ENCODE data around the gene C19orf33.

DNA sequence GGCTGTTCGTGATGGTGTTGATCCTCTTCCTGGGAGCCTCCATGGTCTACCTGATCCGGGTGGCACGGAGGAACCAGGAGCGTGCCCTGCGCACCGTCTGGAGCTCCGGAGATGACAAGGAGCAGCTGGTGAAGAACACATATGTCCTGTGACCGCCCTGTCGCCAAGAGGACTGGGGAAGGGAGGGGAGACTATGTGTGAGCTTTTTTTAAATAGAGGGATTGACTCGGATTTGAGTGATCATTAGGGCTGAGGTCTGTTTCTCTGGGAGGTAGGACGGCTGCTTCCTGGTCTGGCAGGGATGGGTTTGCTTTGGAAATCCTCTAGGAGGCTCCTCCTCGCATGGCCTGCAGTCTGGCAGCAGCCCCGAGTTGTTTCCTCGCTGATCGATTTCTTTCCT is 12.2 kb upstream of the C19orf33 start:
- TF ChIP-seq, protein P1, sequence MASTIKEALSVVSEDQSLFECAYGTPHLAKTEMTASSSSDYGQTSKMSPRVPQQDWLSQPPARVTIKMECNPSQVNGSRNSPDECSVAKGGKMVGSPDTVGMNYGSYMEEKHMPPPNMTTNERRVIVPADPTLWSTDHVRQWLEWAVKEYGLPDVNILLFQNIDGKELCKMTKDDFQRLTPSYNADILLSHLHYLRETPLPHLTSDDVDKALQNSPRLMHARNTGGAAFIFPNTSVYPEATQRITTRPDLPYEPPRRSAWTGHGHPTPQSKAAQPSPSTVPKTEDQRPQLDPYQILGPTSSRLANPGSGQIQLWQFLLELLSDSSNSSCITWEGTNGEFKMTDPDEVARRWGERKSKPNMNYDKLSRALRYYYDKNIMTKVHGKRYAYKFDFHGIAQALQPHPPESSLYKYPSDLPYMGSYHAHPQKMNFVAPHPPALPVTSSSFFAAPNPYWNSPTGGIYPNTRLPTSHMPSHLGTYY (CRISPR knock-in tag; IDR thresholded peaks at IDR 0.05) = no peak
- TF ChIP-seq, protein P2, sequence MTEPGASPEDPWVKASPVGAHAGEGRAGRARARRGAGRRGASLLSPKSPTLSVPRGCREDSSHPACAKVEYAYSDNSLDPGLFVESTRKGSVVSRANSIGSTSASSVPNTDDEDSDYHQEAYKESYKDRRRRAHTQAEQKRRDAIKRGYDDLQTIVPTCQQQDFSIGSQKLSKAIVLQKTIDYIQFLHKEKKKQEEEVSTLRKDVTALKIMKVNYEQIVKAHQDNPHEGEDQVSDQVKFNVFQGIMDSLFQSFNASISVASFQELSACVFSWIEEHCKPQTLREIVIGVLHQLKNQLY (CRISPR knock-in tag; IDR thresholded peaks at IDR 0.05) = no peak
- TF ChIP-seq, protein P3, sequence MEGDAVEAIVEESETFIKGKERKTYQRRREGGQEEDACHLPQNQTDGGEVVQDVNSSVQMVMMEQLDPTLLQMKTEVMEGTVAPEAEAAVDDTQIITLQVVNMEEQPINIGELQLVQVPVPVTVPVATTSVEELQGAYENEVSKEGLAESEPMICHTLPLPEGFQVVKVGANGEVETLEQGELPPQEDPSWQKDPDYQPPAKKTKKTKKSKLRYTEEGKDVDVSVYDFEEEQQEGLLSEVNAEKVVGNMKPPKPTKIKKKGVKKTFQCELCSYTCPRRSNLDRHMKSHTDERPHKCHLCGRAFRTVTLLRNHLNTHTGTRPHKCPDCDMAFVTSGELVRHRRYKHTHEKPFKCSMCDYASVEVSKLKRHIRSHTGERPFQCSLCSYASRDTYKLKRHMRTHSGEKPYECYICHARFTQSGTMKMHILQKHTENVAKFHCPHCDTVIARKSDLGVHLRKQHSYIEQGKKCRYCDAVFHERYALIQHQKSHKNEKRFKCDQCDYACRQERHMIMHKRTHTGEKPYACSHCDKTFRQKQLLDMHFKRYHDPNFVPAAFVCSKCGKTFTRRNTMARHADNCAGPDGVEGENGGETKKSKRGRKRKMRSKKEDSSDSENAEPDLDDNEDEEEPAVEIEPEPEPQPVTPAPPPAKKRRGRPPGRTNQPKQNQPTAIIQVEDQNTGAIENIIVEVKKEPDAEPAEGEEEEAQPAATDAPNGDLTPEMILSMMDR (IDR thresholded peaks at IDR 0.05) = no peak
- TF ChIP-seq, protein P4, sequence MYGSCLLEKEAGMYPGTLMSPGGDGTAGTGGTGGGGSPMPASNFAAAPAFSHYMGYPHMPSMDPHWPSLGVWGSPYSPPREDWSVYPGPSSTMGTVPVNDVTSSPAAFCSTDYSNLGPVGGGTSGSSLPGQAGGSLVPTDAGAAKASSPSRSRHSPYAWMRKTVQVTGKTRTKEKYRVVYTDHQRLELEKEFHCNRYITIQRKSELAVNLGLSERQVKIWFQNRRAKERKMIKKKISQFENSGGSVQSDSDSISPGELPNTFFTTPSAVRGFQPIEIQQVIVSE (CRISPR knock-in tag; IDR thresholded peaks at IDR 0.05; ENCODE audit: borderline replicate concordance) = no peak
- TF ChIP-seq MYBL2 (CRISPR knock-in tag; IDR thresholded peaks at IDR 0.05) (no peak), JUN (CRISPR knock-in tag; IDR thresholded peaks at IDR 0.05) (no peak)
- TF ChIP-seq, protein P5, sequence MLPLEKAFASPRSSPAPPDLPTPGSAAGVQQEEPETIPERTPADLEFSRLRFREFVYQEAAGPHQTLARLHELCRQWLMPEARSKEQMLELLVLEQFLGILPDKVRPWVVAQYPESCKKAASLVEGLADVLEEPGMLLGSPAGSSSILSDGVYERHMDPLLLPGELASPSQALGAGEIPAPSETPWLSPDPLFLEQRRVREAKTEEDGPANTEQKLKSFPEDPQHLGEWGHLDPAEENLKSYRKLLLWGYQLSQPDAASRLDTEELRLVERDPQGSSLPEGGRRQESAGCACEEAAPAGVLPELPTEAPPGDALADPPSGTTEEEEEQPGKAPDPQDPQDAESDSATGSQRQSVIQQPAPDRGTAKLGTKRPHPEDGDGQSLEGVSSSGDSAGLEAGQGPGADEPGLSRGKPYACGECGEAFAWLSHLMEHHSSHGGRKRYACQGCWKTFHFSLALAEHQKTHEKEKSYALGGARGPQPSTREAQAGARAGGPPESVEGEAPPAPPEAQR (CRISPR knock-in tag; IDR thresholded peaks at IDR 0.05) = no peak
- TF ChIP-seq, protein P6, sequence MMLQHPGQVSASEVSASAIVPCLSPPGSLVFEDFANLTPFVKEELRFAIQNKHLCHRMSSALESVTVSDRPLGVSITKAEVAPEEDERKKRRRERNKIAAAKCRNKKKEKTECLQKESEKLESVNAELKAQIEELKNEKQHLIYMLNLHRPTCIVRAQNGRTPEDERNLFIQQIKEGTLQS (CRISPR knock-in tag; conservative IDR thresholded peaks at IDR 0.05) = no peak
- TF ChIP-seq, protein P7, sequence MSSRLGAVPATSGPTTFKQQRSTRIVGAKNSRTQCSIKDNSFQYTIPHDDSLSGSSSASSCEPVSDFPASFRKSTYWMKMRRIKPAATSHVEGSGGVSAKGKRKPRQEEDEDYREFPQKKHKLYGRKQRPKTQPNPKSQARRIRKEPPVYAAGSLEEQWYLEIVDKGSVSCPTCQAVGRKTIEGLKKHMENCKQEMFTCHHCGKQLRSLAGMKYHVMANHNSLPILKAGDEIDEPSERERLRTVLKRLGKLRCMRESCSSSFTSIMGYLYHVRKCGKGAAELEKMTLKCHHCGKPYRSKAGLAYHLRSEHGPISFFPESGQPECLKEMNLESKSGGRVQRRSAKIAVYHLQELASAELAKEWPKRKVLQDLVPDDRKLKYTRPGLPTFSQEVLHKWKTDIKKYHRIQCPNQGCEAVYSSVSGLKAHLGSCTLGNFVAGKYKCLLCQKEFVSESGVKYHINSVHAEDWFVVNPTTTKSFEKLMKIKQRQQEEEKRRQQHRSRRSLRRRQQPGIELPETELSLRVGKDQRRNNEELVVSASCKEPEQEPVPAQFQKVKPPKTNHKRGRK (CRISPR knock-in tag; IDR thresholded peaks at IDR 0.05; ENCODE audit: borderline replicate concordance) = no peak
- TF ChIP-seq, protein P8, sequence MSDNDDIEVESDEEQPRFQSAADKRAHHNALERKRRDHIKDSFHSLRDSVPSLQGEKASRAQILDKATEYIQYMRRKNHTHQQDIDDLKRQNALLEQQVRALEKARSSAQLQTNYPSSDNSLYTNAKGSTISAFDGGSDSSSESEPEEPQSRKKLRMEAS (CRISPR knock-in tag; IDR thresholded peaks at IDR 0.05) = no peak
- TF ChIP-seq, protein P9, sequence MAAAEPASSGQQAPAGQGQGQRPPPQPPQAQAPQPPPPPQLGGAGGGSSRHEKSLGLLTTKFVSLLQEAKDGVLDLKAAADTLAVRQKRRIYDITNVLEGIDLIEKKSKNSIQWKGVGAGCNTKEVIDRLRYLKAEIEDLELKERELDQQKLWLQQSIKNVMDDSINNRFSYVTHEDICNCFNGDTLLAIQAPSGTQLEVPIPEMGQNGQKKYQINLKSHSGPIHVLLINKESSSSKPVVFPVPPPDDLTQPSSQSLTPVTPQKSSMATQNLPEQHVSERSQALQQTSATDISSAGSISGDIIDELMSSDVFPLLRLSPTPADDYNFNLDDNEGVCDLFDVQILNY (CRISPR knock-in tag; IDR thresholded peaks at IDR 0.05) = no peak
- TF ChIP-seq, protein P10, sequence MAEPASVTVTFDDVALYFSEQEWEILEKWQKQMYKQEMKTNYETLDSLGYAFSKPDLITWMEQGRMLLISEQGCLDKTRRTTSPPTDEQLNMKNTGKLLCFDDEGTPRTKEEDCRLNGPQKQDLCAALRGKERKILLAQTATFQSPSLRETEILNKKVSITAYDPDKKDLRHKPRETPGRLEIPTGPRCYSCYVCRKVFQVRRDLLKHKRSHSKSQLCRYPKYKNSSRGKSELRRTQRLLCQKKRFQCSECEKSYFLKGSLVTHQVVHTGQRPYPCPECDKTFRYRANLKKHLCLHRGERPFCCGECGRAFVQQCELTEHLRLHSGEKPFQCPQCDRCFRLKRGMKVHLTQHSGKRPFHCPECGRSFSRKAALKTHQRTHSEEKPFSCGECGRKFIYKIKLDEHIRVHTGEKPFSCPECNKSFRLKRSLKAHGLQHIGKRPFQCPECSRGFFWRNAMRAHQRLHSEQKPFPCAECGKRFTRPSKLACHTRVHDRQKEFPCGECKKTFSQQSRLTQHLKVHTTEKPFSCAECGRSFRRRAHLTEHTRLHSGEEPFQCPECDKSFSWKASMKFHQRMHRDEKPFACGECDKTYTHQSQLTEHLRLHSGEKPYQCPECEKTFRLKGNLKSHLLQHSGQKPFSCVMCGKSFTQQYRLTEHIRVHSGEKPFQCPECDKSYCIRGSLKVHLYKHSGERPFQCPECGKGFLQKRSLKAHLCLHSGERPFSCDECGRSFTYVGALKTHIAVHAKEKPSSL (CRISPR knock-in tag; conservative IDR thresholded peaks at IDR 0.05) = no peak
- TF ChIP-seq, protein P11, sequence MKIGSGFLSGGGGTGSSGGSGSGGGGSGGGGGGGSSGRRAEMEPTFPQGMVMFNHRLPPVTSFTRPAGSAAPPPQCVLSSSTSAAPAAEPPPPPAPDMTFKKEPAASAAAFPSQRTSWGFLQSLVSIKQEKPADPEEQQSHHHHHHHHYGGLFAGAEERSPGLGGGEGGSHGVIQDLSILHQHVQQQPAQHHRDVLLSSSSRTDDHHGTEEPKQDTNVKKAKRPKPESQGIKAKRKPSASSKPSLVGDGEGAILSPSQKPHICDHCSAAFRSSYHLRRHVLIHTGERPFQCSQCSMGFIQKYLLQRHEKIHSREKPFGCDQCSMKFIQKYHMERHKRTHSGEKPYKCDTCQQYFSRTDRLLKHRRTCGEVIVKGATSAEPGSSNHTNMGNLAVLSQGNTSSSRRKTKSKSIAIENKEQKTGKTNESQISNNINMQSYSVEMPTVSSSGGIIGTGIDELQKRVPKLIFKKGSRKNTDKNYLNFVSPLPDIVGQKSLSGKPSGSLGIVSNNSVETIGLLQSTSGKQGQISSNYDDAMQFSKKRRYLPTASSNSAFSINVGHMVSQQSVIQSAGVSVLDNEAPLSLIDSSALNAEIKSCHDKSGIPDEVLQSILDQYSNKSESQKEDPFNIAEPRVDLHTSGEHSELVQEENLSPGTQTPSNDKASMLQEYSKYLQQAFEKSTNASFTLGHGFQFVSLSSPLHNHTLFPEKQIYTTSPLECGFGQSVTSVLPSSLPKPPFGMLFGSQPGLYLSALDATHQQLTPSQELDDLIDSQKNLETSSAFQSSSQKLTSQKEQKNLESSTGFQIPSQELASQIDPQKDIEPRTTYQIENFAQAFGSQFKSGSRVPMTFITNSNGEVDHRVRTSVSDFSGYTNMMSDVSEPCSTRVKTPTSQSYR (CRISPR knock-in tag; IDR thresholded peaks at IDR 0.05) = no peak
